Neural progenitor cell (in vitro differentiated cells): Measurements from ENCODE around the gene DOCK7. TPM values are rescaled to one million over a fixed set of nuclear protein-coding genes. Genes with fewer than 3 reads are reported as not detected.

Experiments used
- DNase-seq: peaks from one replicate; pipeline ENCODE4 v3.0.0-alpha.2; 2016; ENCODE audit warnings: low spot score
- H2AFZ ChIP-seq: fragments of 200-600 bp; sonication (generic); replicated peaks from 2 replicates; pipeline ENCODE4 v1.6.1; 2016; ENCODE audit warnings: antibody characterized with exemption
- H3F3A ChIP-seq: fragments of 200-600 bp; sonication (generic); 2 replicates; pipeline ENCODE4 v1.6.1; 2016; ENCODE audit warnings: antibody characterized with exemption, low read depth
- H3K27ac ChIP-seq: fragments of 200-600 bp; sonication (generic); 2 replicates; pipeline ENCODE4 v1.5.1; 2016; ENCODE audit warnings: mild to moderate bottlenecking
- H3K27me3 ChIP-seq: fragments of 200-600 bp; sonication (generic); 2 replicates; pipeline ENCODE4 v1.6.1; 2016; ENCODE audit warnings: mild to moderate bottlenecking, moderate library complexity
- H3K36me3 ChIP-seq: fragments of 200-600 bp; sonication (generic); 2 replicates; pipeline ENCODE4 v1.5.1; 2016
- H3K4me1 ChIP-seq: fragments of 200-600 bp; sonication (generic); 2 replicates; pipeline ENCODE4 v1.6.1; 2016; ENCODE audit warnings: mixed run types
- H3K4me2 ChIP-seq: fragments of 200-600 bp; sonication (generic); 2 replicates; pipeline ENCODE4 v1.6.1; 2016
- H3K4me3 ChIP-seq: fragments of 200-600 bp; sonication (generic); 2 replicates; pipeline ENCODE4 v1.5.1; 2016
- H3K79me2 ChIP-seq: fragments of 200-600 bp; sonication (generic); 2 replicates; pipeline ENCODE4 v1.6.1; 2016; ENCODE audit warnings: low read depth
- H3K9ac ChIP-seq: fragments of 200-600 bp; sonication (generic); 2 replicates; pipeline ENCODE4 v1.6.1; 2016
- H3K9me3 ChIP-seq: fragments of 200-600 bp; sonication (generic); 2 replicates; pipeline ENCODE4 v1.5.1; 2016; ENCODE audit warnings: low read depth
- H4K20me1 ChIP-seq: fragments of 200-600 bp; sonication (generic); 2 replicates; pipeline ENCODE4 v1.6.1; 2016; ENCODE audit warnings: low read depth
- H3K27ac Mint-ChIP-seq: 3 replicates; pipeline ENCODE4 v1.8.0; 2021; ENCODE audit warnings: mixed read lengths
- H3K27me3 Mint-ChIP-seq: 2 replicates; pipeline ENCODE4 v1.8.0; 2022; ENCODE audit warnings: low read depth, mild to moderate bottlenecking, inconsistent platforms, moderate library complexity, mixed read lengths; ENCODE audit not compliant: insufficient read depth
- H3K36me3 Mint-ChIP-seq: 3 replicates; pipeline ENCODE4 v1.8.0; 2021; ENCODE audit warnings: mixed read lengths
- H3K4me1 Mint-ChIP-seq: 3 replicates; pipeline ENCODE4 v1.8.0; 2021; ENCODE audit warnings: mixed read lengths
- H3K4me3 Mint-ChIP-seq: 3 replicates; pipeline ENCODE4 v1.8.0; 2021; ENCODE audit warnings: mild to moderate bottlenecking, moderate library complexity, mixed read lengths
- H3K9me3 Mint-ChIP-seq: 3 replicates; pipeline ENCODE4 v1.8.0; 2020; ENCODE audit warnings: mixed read lengths
- CTCF ChIP-seq: fragments of 200-600 bp; sonication (generic); IDR thresholded peaks from 2 replicates; pipeline ENCODE4 v1.5.1; 2017; ENCODE audit warnings: antibody characterized with exemption, mild to moderate bottlenecking
- EZH2 ChIP-seq: fragments of 200-600 bp; sonication (generic); IDR thresholded peaks from 2 replicates; pipeline ENCODE4 v1.6.1; 2017; ENCODE audit warnings: antibody characterized with exemption, mild to moderate bottlenecking, moderate library complexity
- EZH2phosphoT487 ChIP-seq: fragments of 200-600 bp; sonication (generic); IDR thresholded peaks from 2 replicates; pipeline ENCODE4 v1.6.1; 2017; ENCODE audit warnings: antibody characterized with exemption
- total RNA-seq: library from RNA; depleted of rRNA; stranded (reverse); fragments of >200 nt; gene quantifications from 2 replicates; pipeline ENCODE4 v1.2.3, GENCODE V29; 2015; ENCODE audit warnings: low replicate concordance

Gene DOCK7
- total RNA-seq, 1 donor from 2014 or later, result 92.7 TPM

DNA sequence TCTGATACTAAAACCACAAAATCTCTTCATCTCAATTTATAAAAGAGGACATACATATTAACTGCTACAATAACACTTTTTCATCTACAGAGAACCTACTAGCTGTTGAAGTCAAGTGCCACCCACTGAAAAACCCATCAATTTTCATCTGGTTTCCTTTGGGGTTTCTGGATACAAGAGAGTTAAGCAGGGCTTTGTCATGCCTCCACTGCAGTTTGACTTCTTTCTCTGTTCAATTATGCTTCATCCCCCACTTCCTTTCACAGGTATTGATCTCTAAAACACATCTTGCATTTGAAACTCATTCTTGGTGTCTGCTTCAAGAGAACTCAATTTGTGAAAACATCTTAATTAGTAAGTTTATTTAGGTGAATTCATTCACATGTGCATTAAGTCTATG lies 151.3 kb downstream of the DOCK7 start:
- H3K36me3 Mint-ChIP-seq, result peaks cover 4% of the 10 kb centered on the region
- no peaks in the 10 kb centered on the region for H3K4me1 Mint-ChIP-seq
- H3K27me3 Mint-ChIP-seq, result no peaks in the 10 kb centered on the region
- Histone ChIP-seq H3F3A (peaks cover 5% of the 10 kb centered on the region), H3K4me3 (no peak overlapping the region), H3K27ac (no peak overlapping the region), H3K9ac (no peak overlapping the region), H3K9me3 (no peaks in the 10 kb centered on the region), H3K4me2 (no peak overlapping the region), H2AFZ (no peak overlapping the region), H3K36me3 (peaks cover 18% of the 10 kb centered on the region), H3K27me3 (no peaks in the 10 kb centered on the region), H3K4me1 (no peaks in the 10 kb centered on the region), H4K20me1 (no peaks in the 10 kb centered on the region), H3K79me2 (no peaks in the 10 kb centered on the region)
- TF ChIP-seq CTCF, result no peak
- no peak for TF ChIP-seq EZH2phosphoT487
- TF ChIP-seq EZH2, result no peak
- no peak overlapping the region for H3K27ac Mint-ChIP-seq
- no peak for DNase-seq
- no peaks in the 10 kb centered on the region for H3K9me3 Mint-ChIP-seq
- no peak overlapping the region for H3K4me3 Mint-ChIP-seq

DNA sequence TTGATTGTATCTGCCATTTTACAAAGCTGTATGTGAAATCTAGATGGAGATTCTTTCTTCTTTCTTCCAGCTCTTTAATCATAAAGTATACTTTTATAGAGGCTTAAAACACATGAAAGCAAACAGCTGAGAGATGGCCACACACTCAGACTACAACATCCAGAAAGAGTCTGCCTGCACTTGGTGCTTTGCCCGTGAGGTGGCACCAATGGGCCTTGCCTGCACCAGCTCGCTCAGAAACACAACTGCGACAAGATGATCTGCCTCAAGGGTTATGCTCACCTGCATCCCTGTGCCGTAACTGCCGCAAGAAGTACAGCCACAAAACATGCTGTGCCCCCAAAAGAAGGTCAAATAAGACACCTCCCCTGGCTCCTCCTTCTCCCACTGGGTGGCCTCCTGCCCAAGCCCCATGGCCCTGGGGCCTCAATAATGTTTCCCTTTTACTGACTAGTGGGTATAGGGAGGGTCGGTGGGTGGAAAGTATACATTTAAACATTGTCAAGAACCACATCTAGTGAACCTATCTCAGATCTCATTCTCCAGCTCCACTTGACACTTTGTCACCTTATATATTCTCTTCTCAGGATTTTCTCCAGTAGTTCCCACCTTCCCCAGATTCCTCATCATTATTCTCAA lies 157.6 kb downstream of the DOCK7 start:
- peaks cover 12% of the 10 kb centered on the region for H3F3A ChIP-seq
- H3K4me2 ChIP-seq, result no peak overlapping the region
- H3K27me3 Mint-ChIP-seq, result no peaks in the 10 kb centered on the region

GRCh38 chr1:62529227-62529626 lies 159.0 kb downstream of the DOCK7 start:
- TF ChIP-seq CTCF (no peak), EZH2phosphoT487 (no peak), EZH2 (no peak)
- H3K36me3 ChIP-seq, result peaks cover 9% of the 10 kb centered on the region

More for the DNA sequence above, 157.6 kb downstream of the DOCK7 start:
- H3K4me3 Mint-ChIP-seq, result no peak overlapping the region
- peak; percentile 72 for DNase-seq
- H3K9me3 ChIP-seq, result no peaks in the 10 kb centered on the region
- peaks cover 9% of the 10 kb centered on the region for H3K36me3 ChIP-seq
- no peak overlapping the region for H3K27ac Mint-ChIP-seq
- H4K20me1 ChIP-seq, result peaks cover 9% of the 10 kb centered on the region
- no peak overlapping the region for H2AFZ ChIP-seq
- H3K27me3 ChIP-seq, result no peaks in the 10 kb centered on the region
- H3K27ac ChIP-seq, result no peak overlapping the region
- no peaks in the 10 kb centered on the region for H3K4me1 Mint-ChIP-seq
- peaks cover 12% of the 10 kb centered on the region for H3K36me3 Mint-ChIP-seq
- no peaks in the 10 kb centered on the region for H3K79me2 ChIP-seq
- H3K4me3 ChIP-seq, result no peak overlapping the region
- TF ChIP-seq CTCF (peak; percentile 68), EZH2phosphoT487 (no peak)
- no peaks in the 10 kb centered on the region for H3K9me3 Mint-ChIP-seq
- no peaks in the 10 kb centered on the region for H3K4me1 ChIP-seq
- H3K9ac ChIP-seq, result no peak overlapping the region

More at GRCh38 chr1:62529227-62529626, 159.0 kb downstream of the DOCK7 start:
- Histone ChIP-seq H3K4me2 (no peak overlapping the region), H3K9ac (no peak overlapping the region), H3K4me1 (no peaks in the 10 kb centered on the region), H3F3A (peaks cover 12% of the 10 kb centered on the region), H2AFZ (no peak overlapping the region), H3K27me3 (no peaks in the 10 kb centered on the region), H3K79me2 (no peaks in the 10 kb centered on the region), H4K20me1 (peaks cover 9% of the 10 kb centered on the region), H3K27ac (no peak overlapping the region), H3K9me3 (no peaks in the 10 kb centered on the region), H3K4me3 (no peak overlapping the region)
- H3K9me3 Mint-ChIP-seq, result no peaks in the 10 kb centered on the region
- no peak overlapping the region for H3K27ac Mint-ChIP-seq
- no peak for DNase-seq
- H3K4me1 Mint-ChIP-seq, result no peaks in the 10 kb centered on the region
- H3K4me3 Mint-ChIP-seq, result no peak overlapping the region
- peaks cover 14% of the 10 kb centered on the region for H3K36me3 Mint-ChIP-seq
- no peaks in the 10 kb centered on the region for H3K27me3 Mint-ChIP-seq
